ENCODE results near the gene AIP. TPM values are rescaled to one million over a fixed set of nuclear protein-coding genes. Genes with fewer than 3 reads are reported as not detected.

AIP gene
- polyA plus RNA-seq, 1 experiment, result 55.3 TPM

DNA sequence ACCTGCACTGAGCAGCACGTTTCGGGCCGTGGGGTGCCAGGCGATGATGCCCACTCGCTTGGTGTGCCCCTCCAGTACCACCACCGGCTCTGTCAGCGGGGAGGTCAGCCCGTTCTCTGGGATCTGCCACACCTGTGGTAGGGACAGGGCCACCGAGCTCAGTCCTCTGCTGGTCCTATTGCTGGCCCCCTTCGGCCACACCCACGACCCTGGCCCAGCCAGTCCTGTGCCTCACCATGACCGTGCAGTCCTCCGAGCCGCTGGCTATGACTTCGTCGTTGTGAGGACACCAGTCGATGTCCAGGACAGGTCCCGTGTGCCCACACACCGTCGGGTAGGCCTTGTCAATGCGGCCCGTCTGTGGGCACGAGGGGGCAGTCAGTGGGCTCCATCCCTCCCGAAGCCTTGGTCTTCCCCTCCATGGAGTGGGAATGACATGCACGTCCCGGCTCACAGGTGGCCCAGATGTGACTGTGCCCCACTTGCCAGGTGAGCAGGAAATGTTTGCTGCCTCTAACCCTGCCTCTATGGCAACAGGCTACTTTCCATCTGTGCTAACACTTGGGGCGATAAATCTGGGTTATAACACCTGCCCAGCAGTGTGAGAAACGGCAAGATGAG lies 41.0 kb upstream of the AIP start:
- CTCF ChIA-PET, result no interaction called here
- H3K27ac ChIP-seq (ENCODE audit: low read depth, low read length), result no peak overlapping the region
- no peak for DNase-seq (ENCODE audit: low read depth, low spot score)

DNA sequence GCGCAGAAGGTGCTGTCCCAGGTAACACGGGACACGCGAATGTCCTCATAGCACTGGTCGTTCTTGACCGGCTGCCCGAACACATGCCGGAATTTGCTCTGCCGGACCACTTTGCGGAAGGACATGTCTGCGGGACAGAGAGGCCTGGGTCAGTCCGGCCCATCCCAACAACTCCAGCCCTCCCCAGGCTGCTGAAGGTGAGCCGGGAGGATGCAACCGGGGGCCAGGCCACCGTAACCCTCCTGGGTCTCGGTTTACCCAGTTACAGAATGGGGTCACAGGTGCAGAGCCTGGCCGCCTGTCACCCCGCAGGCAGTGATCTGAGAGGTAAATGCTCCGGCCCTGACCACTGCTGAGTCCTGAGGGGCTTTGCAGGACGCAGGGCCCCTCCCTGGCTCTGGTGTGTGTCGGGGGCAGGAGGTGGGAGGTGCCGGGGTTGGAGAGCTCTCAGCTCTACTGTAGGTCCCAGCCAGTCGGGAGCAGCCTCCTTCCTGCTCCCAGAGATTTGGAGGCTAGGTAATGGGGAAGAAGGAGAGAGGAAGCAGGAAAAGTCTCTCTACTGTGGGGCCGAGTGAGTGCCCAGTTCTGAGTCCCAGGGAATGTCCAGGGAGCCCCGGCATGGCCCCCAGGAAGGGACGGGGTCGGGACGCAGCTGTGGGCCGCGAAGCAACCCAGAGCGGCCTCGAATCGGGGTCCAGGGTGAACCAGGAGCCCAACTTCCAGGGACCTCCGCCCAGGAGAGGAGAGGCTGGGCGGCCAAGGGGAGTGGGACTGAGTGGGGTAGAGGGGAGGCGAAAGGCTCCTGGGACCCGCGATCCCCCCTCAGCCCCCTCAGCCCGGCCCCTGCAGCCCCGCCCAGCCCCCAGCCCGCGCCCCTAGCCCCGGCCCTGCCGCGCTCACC lies 40.1 kb upstream of the AIP start:
- ChIA-PET CTCF (interaction anchor here (0.6 kb wide), 1 partner anchor 60 kb away, joined by 3 read pairs; no protein-coding TSS in a partner anchor), POLR2A (interaction anchor here (0.6 kb wide), 1 partner anchor 26 kb away, joined by 4 read pairs; the partner anchor contains the start of gene TMEM134)
- Histone ChIP-seq H3K4me3 (ENCODE audit: low read depth, low read length) (peak overlapping the region; percentile 85), H3K27me3 (ENCODE audit: control insufficient read depth, insufficient read depth, low read length) (no peaks in the 10 kb centered on the region), H3K9me3 (ENCODE audit: control insufficient read depth, insufficient read depth, low read length) (no peaks in the 10 kb centered on the region; the same call in 1 of the 2 replicates), H3K27ac (ENCODE audit: low read depth, low read length) (peak overlapping the region; percentile 47)
- no peak for DNase-seq (ENCODE audit: low read depth, low spot score)
- TF ChIP-seq, protein P1, sequence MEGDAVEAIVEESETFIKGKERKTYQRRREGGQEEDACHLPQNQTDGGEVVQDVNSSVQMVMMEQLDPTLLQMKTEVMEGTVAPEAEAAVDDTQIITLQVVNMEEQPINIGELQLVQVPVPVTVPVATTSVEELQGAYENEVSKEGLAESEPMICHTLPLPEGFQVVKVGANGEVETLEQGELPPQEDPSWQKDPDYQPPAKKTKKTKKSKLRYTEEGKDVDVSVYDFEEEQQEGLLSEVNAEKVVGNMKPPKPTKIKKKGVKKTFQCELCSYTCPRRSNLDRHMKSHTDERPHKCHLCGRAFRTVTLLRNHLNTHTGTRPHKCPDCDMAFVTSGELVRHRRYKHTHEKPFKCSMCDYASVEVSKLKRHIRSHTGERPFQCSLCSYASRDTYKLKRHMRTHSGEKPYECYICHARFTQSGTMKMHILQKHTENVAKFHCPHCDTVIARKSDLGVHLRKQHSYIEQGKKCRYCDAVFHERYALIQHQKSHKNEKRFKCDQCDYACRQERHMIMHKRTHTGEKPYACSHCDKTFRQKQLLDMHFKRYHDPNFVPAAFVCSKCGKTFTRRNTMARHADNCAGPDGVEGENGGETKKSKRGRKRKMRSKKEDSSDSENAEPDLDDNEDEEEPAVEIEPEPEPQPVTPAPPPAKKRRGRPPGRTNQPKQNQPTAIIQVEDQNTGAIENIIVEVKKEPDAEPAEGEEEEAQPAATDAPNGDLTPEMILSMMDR (IDR thresholded peaks at IDR 0.05; ENCODE audit: low read depth, low read length), result no peak

More for the DNA sequence above, 41.0 kb upstream of the AIP start:
- Histone ChIP-seq H3K27me3 (ENCODE audit: control insufficient read depth, insufficient read depth, low read length) (no peaks in the 10 kb centered on the region), H3K9me3 (ENCODE audit: control insufficient read depth, insufficient read depth, low read length) (no peaks in the 10 kb centered on the region; the same call in 1 of the 2 replicates), H3K4me3 (ENCODE audit: low read depth, low read length) (peak overlapping the region; percentile 85)
- POLR2A ChIA-PET, result no interaction called here
- TF ChIP-seq, protein P1 (IDR thresholded peaks at IDR 0.05; ENCODE audit: low read depth, low read length), result no peak

DNA sequence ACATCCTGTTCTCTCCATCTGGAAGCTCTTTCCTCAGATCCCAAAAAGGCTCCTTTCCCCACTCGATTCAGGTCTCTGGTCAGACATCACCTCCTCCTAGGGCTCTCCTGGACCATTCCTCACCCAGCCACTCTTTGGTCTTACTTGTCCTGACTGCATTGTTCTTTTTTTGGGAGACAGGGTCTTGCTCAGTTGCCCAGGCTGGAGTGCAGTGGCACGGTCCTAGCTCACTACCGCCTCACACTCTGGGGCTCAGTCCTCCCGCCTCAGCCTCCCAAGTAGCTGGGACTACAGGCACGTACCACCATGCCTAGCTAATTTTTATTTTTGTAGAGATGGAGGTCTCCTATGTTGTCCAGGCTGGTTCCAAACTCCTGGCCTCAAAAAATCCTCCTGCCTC lies 37.3 kb upstream of the AIP start:
- POLR2A ChIA-PET, result no interaction called here
- Histone ChIP-seq H3K27ac (ENCODE audit: low read depth, low read length) (no peak overlapping the region), H3K27me3 (ENCODE audit: control insufficient read depth, insufficient read depth, low read length) (no peaks in the 10 kb centered on the region), H3K9me3 (ENCODE audit: control insufficient read depth, insufficient read depth, low read length) (no peaks in the 10 kb centered on the region; the same call in 1 of the 2 replicates), H3K4me3 (ENCODE audit: low read depth, low read length) (no peak overlapping the region)
- CTCF ChIA-PET, result no interaction called here
- TF ChIP-seq, protein P1 (IDR thresholded peaks at IDR 0.05; ENCODE audit: low read depth, low read length), result no peak
- no peak for DNase-seq (ENCODE audit: low read depth, low spot score)

DNA sequence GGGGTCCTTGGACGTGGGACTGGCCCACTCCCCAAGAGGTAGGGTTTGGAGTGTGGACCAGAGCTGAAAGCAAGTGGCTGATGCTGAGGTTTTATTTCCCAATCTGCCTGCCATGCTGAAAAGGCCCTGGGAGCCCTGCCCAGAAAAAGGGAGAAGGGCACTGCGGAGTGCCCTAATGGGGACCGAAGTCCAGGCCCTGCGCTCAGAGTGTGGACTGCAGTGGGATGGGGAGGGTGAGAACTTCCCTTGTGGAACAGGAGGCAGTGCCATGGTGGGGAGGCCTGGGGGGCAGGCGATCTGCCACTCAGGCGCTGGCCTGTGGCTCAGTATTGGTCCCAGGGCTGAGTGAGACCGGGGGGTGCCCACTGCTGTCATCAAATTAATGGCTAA lies 34.6 kb upstream of the AIP start:
- H3K9me3 ChIP-seq (ENCODE audit: control insufficient read depth, insufficient read depth, low read length), result no peaks in the 10 kb centered on the region; the same call in 1 of the 2 replicates
- CTCF ChIA-PET, result interaction anchor here (0.6 kb wide), 1 partner anchor 204 kb away, joined by 3 read pairs; no protein-coding TSS in a partner anchor
- no peak for DNase-seq (ENCODE audit: low read depth, low spot score)

More for the DNA sequence above, 34.6 kb upstream of the AIP start:
- Histone ChIP-seq H3K27ac (ENCODE audit: low read depth, low read length) (no peak overlapping the region), H3K4me3 (ENCODE audit: low read depth, low read length) (no peak overlapping the region), H3K27me3 (ENCODE audit: control insufficient read depth, insufficient read depth, low read length) (peaks cover 3% of the 10 kb centered on the region)
- POLR2A ChIA-PET, result no interaction called here
- TF ChIP-seq, protein P1 (IDR thresholded peaks at IDR 0.05; ENCODE audit: low read depth, low read length), result no peak
